HCT116 (cell line): ENCODE data around the gene ERC1. TPM values are rescaled to one million over a fixed set of nuclear protein-coding genes. Genes with fewer than 3 reads are reported as not detected.
"Not testable (repeated sequence)": the region's sequence is repeated elsewhere in the genome, so short reads cannot be mapped to it uniquely, and the experiment has no call there.

ENCODE experiments used
- ATAC-seq: fragments of 200-7000 bp; cut with Tn5 transposase; 2 replicates; pipeline ENCODE4 v1.9.1; 2020; ENCODE audit warnings: mild to moderate bottlenecking, moderate library complexity
- BruUV-seq: library from RNA; stranded (reverse); fragments of 400-500 nt; replicated peaks from 2 replicates; lab custom pipeline; 2021; lab: Mats Ljungman, UMichigan
- CTCF ChIA-PET: fragments of 300-600 bp; sonication (Branson Sonifier 250); formaldehyde crosslinking; loops from one replicate; lab custom pipeline; 2021; ENCODE audit warnings: antibody characterized with exemption; lab: Charles Lee
- POLR2A ChIA-PET: fragments of 300-600, 350-600 bp; sonication (Branson Sonifier 250); formaldehyde crosslinking; loops from one replicate; lab custom pipeline; 2021; ENCODE audit warnings: antibody characterized with exemption; lab: Charles Lee
- RAD21 ChIA-PET, 2 experiments: fragments of 300-600 bp; sonication (Branson Sonifier 250); formaldehyde crosslinking; loops; one replicate each; lab custom pipeline; 2023; ENCODE audit warnings: low total read pairs in 2 of 2; ENCODE audit not compliant: uncharacterized antibody in 2 of 2, unreplicated experiment in 2 of 2, low non-redundant PET in 1 of 2; lab: Charles Lee
- DNase-seq: peaks from one replicate; pipeline ENCODE4 v3.0.0-alpha.2; 2010; ENCODE audit warnings: low read depth, low spot score
- H2AFZ ChIP-seq: fragments of 200-600 bp; shearing (Covaris generic), sonication (generic); 2 replicates; pipeline ENCODE4 v1.6.1; 2017; ENCODE audit warnings: low read depth, mixed run types, mixed read lengths, antibody characterized with exemption, low read length; ENCODE audit not compliant: poor library complexity, severe bottlenecking
- H3K27ac ChIP-seq: 2 replicates; pipeline ENCODE4 v1.5.1; 2012; ENCODE audit warnings: low read depth, low read length
- H3K27me3 ChIP-seq: fragments of 200-600 bp; sonication (generic); 2 replicates; pipeline ENCODE4 v1.6.1; 2016; ENCODE audit warnings: mixed run types, low read length, mixed read lengths; ENCODE audit not compliant: insufficient read depth
- H3K36me3 ChIP-seq, 2 experiments: fragments of 200-500 bp in 1 of 2; fragments of 200-600 bp in 1 of 2; sonication (Bioruptor generic) in 1 of 2; sonication (generic) in 1 of 2; 2 replicates each; pipeline versions ENCODE4 v1.5.1 to v1.6.1; 2014 to 2016; ENCODE audit warnings: low read length in 2 of 2, inconsistent platforms in 1 of 2, mixed read lengths in 1 of 2, mixed run types in 1 of 2; ENCODE audit not compliant: insufficient read depth in 2 of 2, control insufficient read depth in 1 of 2
- H3K4me1 ChIP-seq, 2 experiments: fragments of 200-600 bp in 1 of 2; sonication (generic) in 1 of 2; 2 replicates each; pipeline versions ENCODE4 v1.5.1 to v1.6.1; 2012 to 2017; ENCODE audit warnings: low read length in 2 of 2, inconsistent platforms in 1 of 2, mild to moderate bottlenecking in 1 of 2, mixed read lengths in 1 of 2, mixed run types in 1 of 2, moderate library complexity in 1 of 2; ENCODE audit not compliant: insufficient read depth in 2 of 2, control insufficient read depth in 1 of 2
- H3K4me2 ChIP-seq: fragments of 200-600 bp; sonication (generic); 2 replicates; pipeline ENCODE4 v1.6.1; 2017; ENCODE audit warnings: mixed run types, low read length, mixed read lengths
- H3K4me3 ChIP-seq, 2 experiments: fragments of 200-600 bp in 1 of 2; sonication (generic) in 1 of 2; replicated peaks in 1 of 2; 2 replicates each; pipeline ENCODE4 v1.5.1; 2011 to 2016; ENCODE audit warnings: low read length in 2 of 2, control low read depth in 1 of 2, low read depth in 1 of 2, mild to moderate bottlenecking in 1 of 2, mixed read lengths in 1 of 2, mixed run types in 1 of 2
- H3K79me2 ChIP-seq: fragments of 200-600 bp; sonication (generic); 2 replicates; pipeline ENCODE4 v1.6.1; 2017; ENCODE audit warnings: mild to moderate bottlenecking, mixed run types, low read length, moderate library complexity, mixed read lengths; ENCODE audit not compliant: insufficient read depth
- H3K9ac ChIP-seq: fragments of 200-600 bp; sonication (generic); 2 replicates; pipeline ENCODE4 v1.6.1; 2016; ENCODE audit warnings: low read length, mixed read lengths
- H3K9me2 ChIP-seq: fragments of 200-600 bp; sonication (generic), shearing (Covaris generic); 2 replicates; pipeline ENCODE4 v1.6.1; 2017; ENCODE audit warnings: mixed run types, mild to moderate bottlenecking, moderate library complexity; ENCODE audit not compliant: insufficient read depth
- H3K9me3 ChIP-seq, 2 experiments: fragments of 200-500 bp in 1 of 2; fragments of 200-600 bp in 1 of 2; sonication (Bioruptor generic) in 1 of 2; sonication (generic) in 1 of 2; 2 replicates each; pipeline ENCODE4 v1.6.1; 2014 to 2017; ENCODE audit warnings: low read length in 2 of 2, mixed read lengths in 2 of 2, inconsistent platforms in 1 of 2, low read depth in 1 of 2, mild to moderate bottlenecking in 1 of 2, mixed run types in 1 of 2, moderate library complexity in 1 of 2; ENCODE audit not compliant: control insufficient read depth in 1 of 2, insufficient read depth in 1 of 2
- H4K20me1 ChIP-seq: fragments of 200-600 bp; sonication (generic), shearing (Covaris generic); 2 replicates; pipeline ENCODE4 v1.6.1; 2017; ENCODE audit warnings: mixed run types, mild to moderate bottlenecking, moderate library complexity; ENCODE audit not compliant: insufficient read depth
- POLR2A ChIP-seq: IDR thresholded peaks from 2 replicates; pipeline ENCODE4 v1.7.0; 2011; ENCODE audit warnings: borderline replicate concordance; ENCODE audit not compliant: insufficient read depth, insufficient read length; ENCODE audit errors: extremely low read depth
- POLR2AphosphoS5 ChIP-seq: IDR thresholded peaks from 2 replicates; pipeline ENCODE4 v1.6.1; 2011; ENCODE audit warnings: mild to moderate bottlenecking, low read depth, low read length, moderate library complexity
- RAD21 ChIP-seq: IDR thresholded peaks from 2 replicates; pipeline ENCODE4 v1.6.1; 2012; ENCODE audit warnings: low read depth, mild to moderate bottlenecking
- intact Hi-C: fragments of 100-400 bp; cut with micrococcal nuclease; formaldehyde crosslinking; loops from 2 replicates; pipeline ENCODE4 v1.10.0; 2022
- total RNA-seq: library from RNA; stranded (reverse); gene quantifications from one replicate; pipeline ENCODE4 v1.2.1, GENCODE V29; 2021; ENCODE audit not compliant: unreplicated experiment
- TF ChIP-seq, protein P1 (sequence below), 3 experiments: fragments of 200-600 bp in 1 of 3; sonication (generic) in 1 of 3; IDR thresholded peaks in 2 of 3; conservative IDR thresholded peaks in 1 of 3; 2 replicates each; pipeline ENCODE4 v1.5.1; 2012 to 2017; ENCODE audit warnings: low read depth in 2 of 3, low read length in 2 of 3, antibody characterized with exemption in 1 of 3, borderline replicate concordance in 1 of 3, control low read depth in 1 of 3, mild to moderate bottlenecking in 1 of 3, mixed read lengths in 1 of 3, mixed run types in 1 of 3, moderate library complexity in 1 of 3; ENCODE audit not compliant: insufficient read depth in 1 of 3
- TF ChIP-seq, protein P2 (sequence below): IDR thresholded peaks from 2 replicates; pipeline ENCODE4 v1.6.1; 2012

The ERC1 gene
- total RNA-seq, 1 experiment from 2014 or later: 41.9 TPM

DNA sequence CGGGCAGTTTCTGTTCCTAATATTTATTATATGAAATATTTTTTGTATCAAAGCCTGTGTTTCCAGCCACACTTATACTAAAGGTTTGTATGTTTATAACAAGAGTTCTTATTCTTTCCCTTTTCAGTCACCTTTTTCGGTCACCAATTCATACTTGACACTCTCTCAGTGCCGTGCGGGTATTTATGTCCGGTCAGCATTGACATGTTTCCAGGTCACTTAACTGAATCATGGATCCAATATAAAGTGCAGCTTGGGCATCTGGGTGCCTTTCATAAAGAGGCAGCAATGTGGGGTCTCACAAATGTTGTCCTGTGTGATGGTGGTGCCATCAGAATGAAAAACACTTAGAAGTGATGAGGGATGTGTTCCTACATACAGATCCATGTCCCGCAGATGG lies 141.3 kb downstream of the ERC1 start:
- ATAC-seq (no peak), DNase-seq (no peak)
- BruUV-seq: no TSS peak
- H3K9me2 ChIP-seq: no peaks in the 10 kb centered on the region
- H3K36me3 ChIP-seq: no peaks in the 10 kb centered on the region
- no peak overlapping the region for H3K4me2 ChIP-seq
- ChIA-PET RAD21 (no interaction called here), POLR2A (no interaction called here)
- intact Hi-C loops: no loop called here
- TF ChIP-seq, protein P1, sequence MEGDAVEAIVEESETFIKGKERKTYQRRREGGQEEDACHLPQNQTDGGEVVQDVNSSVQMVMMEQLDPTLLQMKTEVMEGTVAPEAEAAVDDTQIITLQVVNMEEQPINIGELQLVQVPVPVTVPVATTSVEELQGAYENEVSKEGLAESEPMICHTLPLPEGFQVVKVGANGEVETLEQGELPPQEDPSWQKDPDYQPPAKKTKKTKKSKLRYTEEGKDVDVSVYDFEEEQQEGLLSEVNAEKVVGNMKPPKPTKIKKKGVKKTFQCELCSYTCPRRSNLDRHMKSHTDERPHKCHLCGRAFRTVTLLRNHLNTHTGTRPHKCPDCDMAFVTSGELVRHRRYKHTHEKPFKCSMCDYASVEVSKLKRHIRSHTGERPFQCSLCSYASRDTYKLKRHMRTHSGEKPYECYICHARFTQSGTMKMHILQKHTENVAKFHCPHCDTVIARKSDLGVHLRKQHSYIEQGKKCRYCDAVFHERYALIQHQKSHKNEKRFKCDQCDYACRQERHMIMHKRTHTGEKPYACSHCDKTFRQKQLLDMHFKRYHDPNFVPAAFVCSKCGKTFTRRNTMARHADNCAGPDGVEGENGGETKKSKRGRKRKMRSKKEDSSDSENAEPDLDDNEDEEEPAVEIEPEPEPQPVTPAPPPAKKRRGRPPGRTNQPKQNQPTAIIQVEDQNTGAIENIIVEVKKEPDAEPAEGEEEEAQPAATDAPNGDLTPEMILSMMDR (IDR thresholded peaks at IDR 0.05 in 2 of 3, conservative IDR thresholded peaks at IDR 0.05 in 1 of 3; ENCODE audit: borderline replicate concordance in 1 of 3, insufficient read depth in 1 of 3, low read depth in 2 of 3, low read length in 2 of 3): no peak
- TF ChIP-seq, all 23 proteins: peak for 0
- Histone ChIP-seq H3K9me3 (no peaks in the 10 kb centered on the region), H2AFZ (no peak overlapping the region), H3K79me2 (no peaks in the 10 kb centered on the region), H3K4me3 (no peak overlapping the region), H3K9ac (no peak overlapping the region), H4K20me1 (no peaks in the 10 kb centered on the region), H3K27me3 (no peaks in the 10 kb centered on the region), H3K4me1 (peaks cover 27 to 31% of the 10 kb centered on the region in 2 experiments), H3K27ac (no peak overlapping the region)
- CTCF ChIA-PET: no interaction called here

DNA sequence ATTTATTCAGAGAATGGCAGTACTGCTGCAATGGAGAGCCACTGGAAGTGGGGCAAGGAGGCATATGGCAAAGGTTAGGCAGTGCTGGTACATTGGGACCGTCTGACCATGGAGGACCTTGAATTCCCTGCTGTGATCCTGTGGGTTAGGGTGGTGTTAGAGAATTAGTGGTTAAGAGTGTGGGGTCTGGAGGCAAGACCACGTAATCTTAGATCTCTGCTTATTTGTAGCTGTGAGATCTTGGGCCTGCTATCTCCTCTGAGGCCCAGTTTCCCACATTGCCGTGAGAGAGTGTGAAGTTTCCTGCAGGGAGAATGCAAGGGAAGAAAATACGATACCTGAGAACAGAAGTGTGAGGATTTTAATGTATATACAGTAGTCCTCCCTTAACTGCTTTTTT lies 147.7 kb downstream of the ERC1 start:
- Histone ChIP-seq H3K9me3 (no peaks in the 10 kb centered on the region), H2AFZ (no peak overlapping the region), H3K79me2 (no peaks in the 10 kb centered on the region), H3K9me2 (no peaks in the 10 kb centered on the region), H3K4me3 (no peak overlapping the region), H3K4me2 (no peak overlapping the region), H3K36me3 (peaks cover 0 to 2% of the 10 kb centered on the region in 2 experiments; a peak in 1 of 4 replicates), H3K4me1 (no peaks in the 10 kb centered on the region), H3K9ac (no peak overlapping the region), H3K27me3 (no peaks in the 10 kb centered on the region), H4K20me1 (no peaks in the 10 kb centered on the region), H3K27ac (no peak overlapping the region)
- intact Hi-C loops: no loop called here
- TF ChIP-seq, protein P2, sequence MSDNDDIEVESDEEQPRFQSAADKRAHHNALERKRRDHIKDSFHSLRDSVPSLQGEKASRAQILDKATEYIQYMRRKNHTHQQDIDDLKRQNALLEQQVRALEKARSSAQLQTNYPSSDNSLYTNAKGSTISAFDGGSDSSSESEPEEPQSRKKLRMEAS: no peak
- TF ChIP-seq RAD21 (no peak), POLR2AphosphoS5 (no peak), POLR2A (no peak)
- ATAC-seq (no peak), DNase-seq (no peak)
- POLR2A ChIA-PET: no interaction called here
- CTCF ChIA-PET: no interaction called here
- no TSS peak for BruUV-seq
- RAD21 ChIA-PET: no interaction called here

DNA sequence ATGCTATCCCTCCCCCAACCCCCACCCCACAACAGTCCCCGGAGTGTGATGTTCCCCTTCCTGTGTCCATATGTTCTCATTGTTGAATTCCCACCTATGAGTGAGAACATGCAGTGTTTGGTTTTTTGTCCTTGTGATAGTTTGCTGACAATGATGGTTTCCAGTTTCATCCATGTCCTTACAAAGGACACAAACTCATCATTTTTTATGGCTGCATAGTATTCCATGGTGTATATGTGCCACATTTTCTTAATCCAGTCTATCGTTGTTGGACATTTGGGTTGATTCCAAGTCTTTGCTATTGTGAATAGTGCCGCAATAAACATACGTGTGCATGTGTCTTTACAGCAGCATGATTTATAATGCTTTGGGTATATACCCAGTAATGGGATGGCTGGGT lies 155.7 kb downstream of the ERC1 start:
- CTCF ChIA-PET, RAD21 ChIA-PET, POLR2A ChIA-PET, H3K27me3 ChIP-seq, H3K36me3 ChIP-seq, H4K20me1 ChIP-seq, H3K4me3 ChIP-seq, H2AFZ ChIP-seq, H3K9ac ChIP-seq, H3K4me2 ChIP-seq, intact Hi-C loops, H3K9me2 ChIP-seq, H3K27ac ChIP-seq, ATAC-seq, H3K9me3 ChIP-seq, H3K4me1 ChIP-seq, H3K79me2 ChIP-seq, DNase-seq, BruUV-seq: not testable (repeated sequence)
